ENCODE data around the gene ZNF879. TPM values are rescaled to one million over a fixed set of nuclear protein-coding genes. Genes with fewer than 3 reads are reported as not detected.

The ZNF879 gene
- total RNA-seq, 2 donors from 2014 or later = 1.8 to 2.7 TPM

GRCh38 chr5:179055436-179055835 lies 31.8 kb downstream of the ZNF879 start:
- no peak overlapping the region for H3K9ac ChIP-seq (ENCODE audit: low read depth in 2 of 2, low read length in 2 of 2)
- no peak overlapping the region for H3K4me3 ChIP-seq
- no peaks in the 10 kb centered on the region for H3K36me3 ChIP-seq
- H3K4me1 ChIP-seq = no peaks in the 10 kb centered on the region
- no peaks in the 10 kb centered on the region for H3K9me3 ChIP-seq
- DNase-seq = no peak
- intact Hi-C loops (cut with DNase I) = no loop called here
- TF ChIP-seq CTCF (IDR thresholded peaks at IDR 0.05) = no peak
- H3K27ac ChIP-seq = no peak overlapping the region
- H3K27me3 ChIP-seq = no peaks in the 10 kb centered on the region

GRCh38 chr5:179055841-179056240 lies 32.2 kb downstream of the ZNF879 start:
- TF ChIP-seq CTCF (IDR thresholded peaks at IDR 0.05) = no peak
- Histone ChIP-seq H3K27me3 (no peaks in the 10 kb centered on the region), H3K4me1 (no peaks in the 10 kb centered on the region), H3K36me3 (no peaks in the 10 kb centered on the region), H3K4me3 (no peak overlapping the region), H3K9ac (ENCODE audit: low read depth in 2 of 2, low read length in 2 of 2) (no peak overlapping the region), H3K9me3 (no peaks in the 10 kb centered on the region), H3K27ac (no peak overlapping the region)
- intact Hi-C loops (cut with DNase I) = no loop called here
- no peak for DNase-seq

- no peaks in the 10 kb centered on the region for H3K36me3 ChIP-seq
- peak; percentile 89 for DNase-seq
- no peak for TF ChIP-seq CTCF (IDR thresholded peaks at IDR 0.05)
- peak within 1 kb of the TSS; percentile 67 for H3K4me3 ChIP-seq
- intact Hi-C loops (cut with DNase I) = loop anchor here (2.0 to 5.0 kb wide), 2 partner anchors 38 to 328 kb away; partner anchors contain the start of genes ZNF354A and ZNF879
- no peaks in the 10 kb centered on the region for H3K4me1 ChIP-seq
- peak within 1 kb of the TSS; percentile 7 for H3K27ac ChIP-seq
- H3K9me3 ChIP-seq = no peaks in the 10 kb centered on the region
- H3K27me3 ChIP-seq = no peaks in the 10 kb centered on the region
- H3K9ac ChIP-seq (ENCODE audit: low read depth in 2 of 2, low read length in 2 of 2) = peak within 1 kb of the TSS; percentile 40 to 66
Observed at GRCh38 chr5:179060116-179061008, 36.8 kb downstream of the ZNF879 start, which contains the start of gene ZNF354C. Gene ZNF354C (plus strand): TSS chr5:179060373. CDS start chr5:179062069, 1,696 bp downstream.

- Histone ChIP-seq H3K27me3 (no peaks in the 10 kb centered on the region), H3K4me1 (no peaks in the 10 kb centered on the region), H3K9ac (ENCODE audit: low read depth in 2 of 2, low read length in 2 of 2) (peak overlapping the region in 1 of 2 donors; percentile 40), H3K27ac (no peak overlapping the region), H3K9me3 (no peaks in the 10 kb centered on the region), H3K36me3 (no peaks in the 10 kb centered on the region), H3K4me3 (peak overlapping the region; percentile 67)
- no peak for TF ChIP-seq CTCF (IDR thresholded peaks at IDR 0.05)
- intact Hi-C loops (cut with DNase I) = loop anchor here (2.0 to 5.0 kb wide), 2 partner anchors 38 to 329 kb away; partner anchors contain the start of genes ZNF354A and ZNF879
- DNase-seq = no peak
Observed at GRCh38 chr5:179061025-179061424, 37.4 kb downstream of the ZNF879 start.

- intact Hi-C loops (cut with DNase I) = no loop called here
- Histone ChIP-seq H3K27me3 (no peaks in the 10 kb centered on the region), H3K4me1 (no peaks in the 10 kb centered on the region), H3K9ac (ENCODE audit: low read depth in 2 of 2, low read length in 2 of 2) (no peak overlapping the region), H3K9me3 (no peaks in the 10 kb centered on the region), H3K4me3 (no peak overlapping the region), H3K36me3 (no peaks in the 10 kb centered on the region), H3K27ac (no peak overlapping the region)
- DNase-seq = no peak
- no peak for TF ChIP-seq CTCF (IDR thresholded peaks at IDR 0.05)
Observed at GRCh38 chr5:179065703-179066102, 42.1 kb downstream of the ZNF879 start.

Data from colonic mucosa (tissue), 4 donors.